ENCODE results near the gene PPIA.

DNA sequence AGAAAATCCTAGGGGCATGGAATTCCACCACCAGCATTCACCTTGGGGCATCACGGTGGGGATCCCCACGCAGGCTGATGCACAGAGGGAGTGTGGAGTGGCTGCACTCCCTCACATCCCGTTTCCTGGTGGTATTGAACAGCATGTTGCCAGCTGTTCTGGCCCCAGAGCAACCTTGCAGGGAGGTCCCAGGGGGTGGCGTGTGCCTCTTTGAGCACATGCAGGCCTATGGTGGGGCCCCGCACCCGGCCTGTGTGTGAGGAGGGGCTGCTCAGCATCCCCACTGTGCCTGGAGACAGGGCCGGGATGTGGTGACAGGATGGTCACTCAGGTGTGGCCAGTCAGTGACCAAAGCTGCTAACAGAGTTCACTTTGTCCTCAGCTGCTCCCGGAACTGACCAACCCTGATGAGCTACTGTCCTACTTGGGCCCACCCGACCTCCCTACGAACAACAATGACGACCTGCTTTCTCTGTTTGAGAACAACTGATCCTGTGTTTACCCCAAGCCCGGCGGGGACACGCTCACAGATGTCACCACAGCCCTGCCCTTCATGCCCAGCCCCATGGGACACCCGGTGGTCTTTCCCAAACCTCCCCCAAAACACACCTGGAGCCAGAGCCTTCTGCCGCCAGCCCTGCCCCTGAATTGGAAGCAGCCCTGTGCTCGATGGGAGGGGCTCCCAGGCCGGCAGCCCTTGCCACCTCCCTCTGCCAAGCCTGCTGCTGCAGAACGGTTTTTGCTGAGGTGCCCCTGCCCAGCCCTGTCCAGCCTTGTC, 29.2 kb upstream of the PPIA start:
- TF ChIP-seq, protein P1, sequence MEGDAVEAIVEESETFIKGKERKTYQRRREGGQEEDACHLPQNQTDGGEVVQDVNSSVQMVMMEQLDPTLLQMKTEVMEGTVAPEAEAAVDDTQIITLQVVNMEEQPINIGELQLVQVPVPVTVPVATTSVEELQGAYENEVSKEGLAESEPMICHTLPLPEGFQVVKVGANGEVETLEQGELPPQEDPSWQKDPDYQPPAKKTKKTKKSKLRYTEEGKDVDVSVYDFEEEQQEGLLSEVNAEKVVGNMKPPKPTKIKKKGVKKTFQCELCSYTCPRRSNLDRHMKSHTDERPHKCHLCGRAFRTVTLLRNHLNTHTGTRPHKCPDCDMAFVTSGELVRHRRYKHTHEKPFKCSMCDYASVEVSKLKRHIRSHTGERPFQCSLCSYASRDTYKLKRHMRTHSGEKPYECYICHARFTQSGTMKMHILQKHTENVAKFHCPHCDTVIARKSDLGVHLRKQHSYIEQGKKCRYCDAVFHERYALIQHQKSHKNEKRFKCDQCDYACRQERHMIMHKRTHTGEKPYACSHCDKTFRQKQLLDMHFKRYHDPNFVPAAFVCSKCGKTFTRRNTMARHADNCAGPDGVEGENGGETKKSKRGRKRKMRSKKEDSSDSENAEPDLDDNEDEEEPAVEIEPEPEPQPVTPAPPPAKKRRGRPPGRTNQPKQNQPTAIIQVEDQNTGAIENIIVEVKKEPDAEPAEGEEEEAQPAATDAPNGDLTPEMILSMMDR (IDR thresholded peaks at IDR 0.05), result no peak
- TF ChIP-seq POLR2A (IDR thresholded peaks at IDR 0.05), result no peak

Data from testis (tissue), 2 donors.